IPS DF 19.7 (cell line): ENCODE data around the gene SUSD6.
"Not testable (repeated sequence)": the region's sequence is repeated elsewhere in the genome, so short reads cannot be mapped to it uniquely, and the experiment has no call there.

ENCODE experiments used
- DNase-seq: peaks from one replicate; pipeline ENCODE4 v3.0.0-alpha.2; 2013; ENCODE audit warnings: low read depth, low spot score

Gene SUSD6

DNA sequence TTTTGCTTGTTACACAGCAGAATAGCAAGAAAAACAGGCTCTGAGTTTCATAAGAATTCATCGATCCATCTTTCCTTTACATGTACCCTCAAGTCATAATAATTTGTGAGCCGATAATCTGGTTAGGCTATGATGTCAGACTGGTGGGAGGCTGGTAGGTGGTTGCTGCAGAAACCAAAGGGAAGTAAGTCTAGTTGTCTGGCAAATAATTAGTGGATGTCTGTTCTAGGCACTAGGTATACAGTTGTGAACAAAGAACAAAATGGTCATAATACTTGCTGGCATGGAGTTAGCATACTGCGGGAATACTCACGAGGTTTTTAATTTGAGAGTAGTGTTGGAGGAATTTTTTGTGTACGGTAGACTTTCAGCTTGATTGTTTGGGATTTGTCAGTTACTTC lies 8.8 kb downstream of the SUSD6 start:
- DNase-seq = no peak

DNA sequence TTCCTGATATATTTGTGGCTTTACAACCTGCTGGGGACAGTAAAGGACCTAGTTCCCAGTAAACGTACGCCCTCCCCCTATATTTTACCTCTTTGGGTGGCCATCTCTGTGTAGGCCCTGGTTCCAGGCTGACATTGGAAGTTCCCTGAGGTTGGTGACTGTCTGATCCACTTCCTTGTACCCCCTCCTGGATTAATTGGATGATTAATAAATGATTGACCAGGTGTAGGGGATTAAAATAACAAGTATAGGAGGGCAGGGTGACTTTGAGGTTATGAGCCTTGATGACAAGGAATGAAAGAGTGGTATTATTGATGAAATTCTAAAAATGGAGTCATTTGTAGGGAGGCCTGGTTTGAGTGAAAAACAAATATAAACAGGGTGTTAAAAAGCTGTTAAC lies 9.6 kb downstream of the SUSD6 start:
- DNase-seq = no peak

DNA sequence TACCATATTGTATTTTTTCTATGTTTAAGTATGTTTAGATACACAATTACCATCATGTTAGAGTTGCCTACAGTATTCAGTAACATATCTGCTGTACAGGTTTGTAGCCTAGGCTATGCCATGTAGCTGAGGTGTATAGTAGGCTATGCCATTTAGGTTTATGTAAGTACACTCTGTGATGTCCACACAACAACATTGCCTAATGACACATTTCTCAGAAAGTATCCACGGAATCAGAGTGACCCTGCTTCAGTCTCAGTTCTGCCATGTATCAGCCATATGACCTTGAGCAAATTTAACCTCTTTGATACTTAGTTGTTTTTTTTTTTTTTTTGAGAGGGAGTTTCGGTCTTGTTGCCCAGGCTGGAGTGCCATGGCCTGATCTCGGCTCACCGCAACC lies 12.7 kb downstream of the SUSD6 start:
- no peak for DNase-seq

DNA sequence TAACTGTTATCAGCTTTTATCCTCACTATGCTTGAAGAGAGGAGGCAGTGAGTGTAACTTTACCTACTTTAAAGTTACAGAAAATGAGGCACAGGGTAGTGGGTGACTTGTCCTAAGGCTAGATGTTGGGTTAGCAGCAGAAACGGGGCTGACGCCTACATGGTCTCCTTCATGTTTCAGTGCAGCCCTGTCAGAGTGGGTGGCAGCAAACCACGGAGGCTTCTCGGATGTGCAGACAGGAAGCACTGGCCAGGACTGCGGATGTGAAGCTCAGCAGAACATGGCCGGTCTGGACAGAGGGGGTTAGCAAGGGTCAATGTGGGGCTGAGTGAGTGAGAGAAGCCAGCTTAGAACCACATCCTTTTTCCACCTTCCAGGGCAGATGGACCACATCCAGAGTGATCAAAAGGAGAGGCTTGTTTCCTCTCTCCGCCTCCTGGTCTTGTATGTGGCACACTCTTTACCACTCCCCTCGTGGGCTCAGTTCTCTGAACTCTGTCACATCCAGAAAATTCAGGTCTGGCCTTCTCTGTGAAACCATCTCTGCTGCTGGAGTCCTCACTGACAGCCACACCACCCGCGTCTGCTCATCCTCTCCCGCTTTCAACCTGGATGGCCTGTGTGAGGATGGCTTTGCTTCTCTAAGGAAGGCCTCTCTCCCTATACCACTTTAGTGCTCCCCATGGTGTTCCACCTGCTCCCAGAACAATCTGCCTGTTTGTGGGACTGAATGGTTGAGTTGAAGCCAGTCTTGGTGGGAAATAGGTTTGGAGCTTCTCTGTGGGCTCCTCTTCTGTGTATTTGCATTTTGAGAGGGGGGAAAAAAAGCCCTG lies 14.1 kb downstream of the SUSD6 start:
- no peak for DNase-seq

DNA sequence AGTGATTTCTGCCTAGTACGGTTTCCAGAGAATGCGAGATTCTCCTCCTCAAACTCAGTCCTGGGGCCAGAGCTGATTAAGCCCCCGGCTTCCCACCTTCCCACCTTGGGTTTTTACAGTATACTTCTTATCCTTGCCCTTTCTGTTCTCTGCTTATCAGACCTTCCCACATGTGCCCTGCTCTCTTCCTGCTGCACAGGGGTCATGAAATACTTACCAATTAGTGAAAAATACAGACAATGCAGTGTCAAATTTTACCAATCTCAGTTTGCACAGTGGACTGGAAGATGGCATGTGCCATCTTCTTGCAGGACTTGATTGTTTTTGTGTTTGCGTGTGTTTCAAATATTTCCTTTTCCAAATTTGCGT lies 14.7 kb downstream of the SUSD6 start:
- no peak for DNase-seq

DNA sequence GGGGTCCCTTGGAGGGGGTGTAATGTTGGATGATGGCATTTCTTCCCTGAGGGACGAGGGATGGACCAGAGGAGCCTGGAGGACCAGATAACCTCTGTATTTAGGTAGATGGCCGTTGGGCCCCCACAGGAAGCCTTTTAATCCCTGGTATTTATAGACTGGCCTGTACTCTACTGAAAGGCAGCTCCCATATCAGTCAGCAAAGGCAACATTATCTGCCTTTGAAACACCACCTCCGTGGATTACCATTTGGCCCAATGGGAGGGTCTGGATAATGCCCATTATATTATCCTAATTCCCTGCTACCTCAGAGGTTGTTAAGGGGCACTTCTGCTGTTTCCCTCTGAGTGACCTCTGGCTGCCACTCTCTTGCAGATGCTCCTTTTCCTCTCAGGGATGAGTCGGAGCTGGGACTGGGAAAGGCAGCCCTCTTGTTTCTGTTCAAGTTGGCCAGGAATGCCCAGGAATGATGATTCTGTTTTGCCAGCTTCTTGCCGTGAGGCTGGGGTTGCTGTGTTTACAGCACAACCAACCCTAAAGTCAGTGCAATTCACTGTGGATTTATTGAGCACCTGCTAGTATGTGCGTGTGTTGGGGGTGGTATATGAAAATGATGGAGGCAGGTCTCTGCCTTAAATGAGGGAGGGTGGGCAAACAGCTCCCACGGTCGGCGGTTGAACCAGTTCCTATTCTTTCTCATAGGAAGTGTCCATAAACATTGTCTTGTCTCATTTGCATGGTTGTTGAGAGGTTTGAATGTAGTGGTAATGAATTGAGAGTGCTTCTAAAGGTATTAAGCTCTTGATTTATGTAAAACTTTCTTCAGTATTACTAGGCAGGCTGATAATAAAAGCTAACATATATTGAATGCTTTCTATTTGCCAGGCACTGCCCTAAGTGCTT lies 18.1 kb downstream of the SUSD6 start:
- DNase-seq = no peak

DNA sequence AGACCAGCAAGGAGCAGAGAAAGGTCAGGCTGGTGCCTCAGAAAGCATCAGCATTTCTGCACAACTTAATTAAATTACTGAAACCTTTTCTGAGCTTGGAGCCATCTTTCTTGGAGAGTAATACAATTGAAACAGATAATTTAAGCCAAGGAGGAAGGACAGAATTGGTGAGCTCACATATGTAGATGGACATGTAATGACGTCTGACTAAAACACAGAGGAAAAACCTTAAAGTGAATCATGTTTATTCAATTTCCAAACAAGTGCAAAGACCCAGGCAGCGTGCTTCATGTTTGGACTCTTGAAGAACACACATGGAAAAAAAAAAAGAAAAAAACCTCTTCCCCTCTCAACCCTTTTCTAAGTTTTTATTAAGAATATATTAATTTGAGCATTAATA lies 19.0 kb downstream of the SUSD6 start:
- no peak for DNase-seq

DNA sequence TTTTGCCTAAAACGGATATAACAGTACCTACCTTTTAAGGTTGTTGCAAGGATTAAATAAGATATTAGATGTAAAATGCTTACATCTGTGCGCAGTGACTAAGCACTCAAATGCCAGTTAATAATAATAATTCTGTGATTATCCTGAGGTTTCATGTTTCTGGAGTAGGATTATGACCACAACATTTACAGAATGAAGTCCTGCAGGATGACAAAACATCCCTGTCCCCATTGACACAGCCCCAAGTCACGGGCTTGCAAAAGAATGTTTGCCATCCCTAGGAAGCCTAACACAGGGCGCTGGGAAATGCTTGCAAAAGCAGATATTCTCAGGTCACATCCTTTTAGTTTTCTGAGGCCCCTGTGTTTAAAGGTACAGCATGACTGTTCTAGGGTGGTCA lies 20.1 kb downstream of the SUSD6 start:
- DNase-seq = no peak

DNA sequence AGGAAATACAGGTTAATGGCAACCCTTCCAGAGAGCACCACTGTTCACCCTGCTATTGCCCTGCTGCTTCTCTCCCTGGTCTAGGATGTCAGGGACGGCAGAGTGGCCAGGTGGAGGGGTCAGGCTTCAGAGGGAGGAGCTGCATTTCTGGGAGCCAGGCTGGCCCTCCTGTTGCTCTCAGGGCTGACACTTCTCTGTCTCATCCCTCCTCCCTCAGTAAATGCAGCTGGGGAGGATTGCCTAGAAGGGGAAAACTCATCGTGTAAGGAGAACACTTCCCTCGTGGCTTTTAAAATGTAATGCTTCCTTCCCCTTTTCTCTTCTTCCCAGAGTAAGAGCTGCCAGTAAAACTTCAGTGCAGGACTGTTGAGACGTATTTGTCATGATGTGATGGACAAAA lies 20.8 kb downstream of the SUSD6 start:
- no peak for DNase-seq

DNA sequence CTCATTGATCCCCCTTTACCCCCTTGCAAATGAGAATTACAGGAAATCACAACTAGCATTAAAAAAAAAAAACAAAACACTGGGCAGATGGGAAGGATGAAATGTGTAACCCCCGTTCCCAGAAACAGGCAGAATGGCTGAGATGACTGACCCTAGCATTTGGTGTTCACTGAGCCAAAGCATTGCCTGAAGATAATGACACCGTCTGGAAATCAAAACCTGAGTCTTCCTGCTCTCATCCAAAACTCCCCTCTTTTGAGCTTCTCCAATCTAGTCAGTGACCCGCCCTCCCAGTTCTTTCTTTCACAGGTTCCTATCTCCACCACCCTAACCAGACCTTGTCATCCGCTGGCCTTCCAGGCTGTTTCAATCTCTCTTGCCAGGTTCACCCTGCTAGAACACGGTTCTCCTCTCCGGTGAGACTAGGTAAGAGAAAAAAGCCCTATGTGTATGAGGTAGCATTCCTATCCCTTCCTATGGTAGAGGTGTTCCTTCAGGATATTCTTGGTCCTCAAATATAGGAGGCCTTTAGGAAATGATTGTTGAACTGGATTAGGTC lies 21.3 kb downstream of the SUSD6 start:
- no peak for DNase-seq

DNA sequence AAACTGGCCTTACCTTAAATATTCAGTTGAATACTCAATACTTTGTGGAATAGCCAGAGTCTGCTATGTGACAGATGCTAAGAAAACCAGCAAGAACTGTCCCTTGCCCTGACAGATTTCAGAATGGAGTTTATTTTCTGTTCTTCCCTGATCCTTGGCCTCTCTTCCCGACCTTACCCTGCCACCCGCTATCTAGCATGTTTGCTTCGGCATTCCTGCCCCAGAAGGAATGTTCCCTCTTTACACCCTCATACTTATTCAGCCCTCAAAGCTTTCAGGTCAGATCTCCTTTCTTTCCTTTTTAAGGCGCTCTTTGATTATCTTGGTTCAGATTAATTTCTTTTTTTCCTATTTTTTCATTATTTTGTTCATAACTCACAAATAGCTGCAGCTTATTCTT lies 21.8 kb downstream of the SUSD6 start:
- no peak for DNase-seq

DNA sequence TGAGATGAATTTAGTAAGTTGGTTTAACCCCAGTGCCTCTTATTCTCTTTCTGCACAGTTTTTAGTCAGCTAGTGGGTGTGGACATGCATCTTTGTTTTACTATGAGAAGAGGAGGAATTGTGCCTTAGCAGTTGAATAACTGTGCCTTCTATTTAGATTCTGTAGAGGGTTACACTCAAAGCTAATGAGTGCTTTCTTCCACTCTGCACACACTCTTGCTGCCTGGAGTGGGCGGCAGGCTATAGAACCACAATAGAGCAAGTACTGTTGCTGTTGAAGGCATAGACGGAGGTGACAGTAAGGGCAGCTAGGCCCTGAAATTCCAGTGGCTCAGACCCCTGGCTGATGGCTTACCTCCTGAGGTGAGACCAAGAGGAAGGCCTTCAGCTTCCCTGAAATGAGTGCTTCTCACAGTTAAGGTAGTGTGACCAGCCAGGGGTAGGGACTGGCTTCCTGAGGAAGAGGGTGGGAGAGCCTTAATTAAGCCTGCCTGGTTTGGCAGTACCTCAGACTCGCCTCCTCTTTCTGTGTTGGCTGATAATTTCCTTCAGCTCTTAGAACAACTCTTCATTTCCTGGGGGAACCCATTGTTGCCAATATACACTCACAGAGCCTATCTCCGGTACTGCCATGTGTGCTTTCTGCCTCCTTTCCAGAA lies 24.7 kb downstream of the SUSD6 start:
- DNase-seq = no peak

DNA sequence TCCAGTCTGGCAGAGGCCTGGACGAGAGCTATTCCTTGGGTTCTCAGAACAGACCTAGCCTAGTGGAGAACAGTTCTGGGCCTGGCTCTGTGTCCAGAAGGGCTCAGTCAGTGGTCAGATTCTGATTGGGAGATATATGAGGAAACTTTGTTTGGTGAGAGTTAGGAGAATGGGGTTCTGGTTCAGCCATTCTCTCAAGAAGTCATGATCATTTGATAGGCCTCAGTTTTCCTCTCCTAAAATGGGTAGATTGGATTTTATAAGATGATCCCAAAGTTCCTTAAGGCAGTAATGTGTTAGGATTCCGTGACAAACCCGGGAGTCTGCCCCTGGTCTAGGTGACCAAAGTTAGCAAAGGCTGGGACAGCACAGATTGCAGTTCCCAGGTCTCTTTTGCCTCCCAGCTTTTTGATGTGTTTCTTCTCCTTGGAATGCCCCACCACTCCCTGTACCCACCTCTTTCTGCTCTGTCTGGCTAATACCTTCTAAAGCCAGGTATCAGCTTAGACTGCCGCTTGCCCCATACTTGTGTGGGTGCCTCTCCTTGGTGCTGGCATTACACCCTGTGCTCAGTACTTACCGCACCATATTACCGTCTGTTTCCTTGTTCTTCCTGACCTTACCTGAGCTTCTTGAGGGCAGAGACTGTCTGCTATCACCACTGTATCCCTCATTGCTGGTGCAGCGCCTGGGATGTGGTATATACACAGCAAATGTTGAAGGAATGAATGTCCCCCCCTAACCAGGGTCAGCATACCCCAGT lies 25.5 kb downstream of the SUSD6 start:
- no peak for DNase-seq

DNA sequence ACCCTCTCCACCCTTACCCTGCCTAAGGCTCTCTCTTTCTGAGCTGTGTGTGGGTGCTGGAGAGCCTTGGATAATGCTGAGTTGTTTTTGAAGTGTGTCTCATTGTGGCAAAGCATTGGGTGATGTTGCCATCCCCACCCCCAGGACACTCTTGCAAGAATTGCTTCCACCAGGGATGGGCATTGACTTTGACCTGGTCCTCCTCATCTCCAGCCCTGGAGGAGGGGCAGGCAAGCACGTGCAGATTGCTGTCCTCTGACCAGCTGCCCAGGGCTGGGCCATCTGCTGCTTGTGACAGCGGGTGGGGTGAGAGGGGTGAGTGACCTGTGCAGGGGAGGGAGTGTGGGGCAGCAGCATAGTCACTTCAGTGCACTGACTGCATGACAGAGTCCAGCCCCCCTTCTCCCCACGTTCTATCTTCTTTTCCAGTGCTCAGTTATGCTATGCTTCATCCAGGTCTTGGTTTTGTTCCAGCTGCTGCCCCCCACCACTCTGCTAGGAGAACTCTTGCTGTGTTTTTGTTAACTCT lies 26.2 kb downstream of the SUSD6 start:
- DNase-seq = no peak

DNA sequence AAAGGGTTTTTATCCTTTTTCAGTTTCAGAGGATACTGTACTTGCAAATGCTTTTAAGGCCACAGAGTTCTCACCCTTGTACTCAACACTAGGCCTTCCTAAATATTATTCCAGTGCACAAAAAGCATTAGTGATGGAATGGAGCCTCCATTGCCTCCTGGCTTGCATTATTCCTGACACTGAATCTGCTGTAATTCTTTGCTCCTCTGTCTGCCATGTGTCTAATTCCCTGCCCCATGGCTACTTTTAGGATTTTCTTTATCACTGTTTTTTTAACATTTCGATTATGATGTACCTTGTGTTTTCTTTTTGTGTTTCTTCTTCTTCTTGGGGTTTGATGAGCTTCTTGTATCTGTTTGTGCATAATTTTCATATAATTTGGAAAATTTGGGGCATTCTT lies 29.5 kb downstream of the SUSD6 start:
- no peak for DNase-seq

DNA sequence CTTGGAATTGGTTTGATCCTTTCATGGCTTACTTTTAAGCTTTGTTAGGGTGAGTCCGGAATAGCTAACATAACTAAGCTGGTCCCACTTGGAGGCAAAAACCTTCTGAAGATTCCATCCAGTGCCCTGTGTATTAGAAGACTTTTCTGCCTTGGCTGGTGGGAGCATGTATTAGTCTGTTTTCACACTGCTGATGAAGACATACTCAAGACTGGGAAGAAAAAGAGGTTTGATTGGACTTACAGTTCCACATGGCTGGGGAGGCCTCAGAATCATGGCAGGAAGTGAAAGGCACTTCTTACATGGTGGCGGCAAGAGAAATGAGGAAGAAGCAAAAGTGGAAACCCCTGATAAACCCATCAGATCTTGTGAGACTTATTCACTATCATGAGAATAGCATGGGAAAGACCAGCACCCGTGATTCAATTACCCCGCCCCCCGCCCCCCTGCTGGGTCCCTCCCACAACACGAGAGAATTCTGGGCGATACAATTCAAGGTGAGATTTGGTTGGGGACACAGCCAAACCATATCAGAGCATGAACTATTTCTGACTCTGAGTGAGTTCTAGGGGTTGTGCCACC lies 30.9 kb downstream of the SUSD6 start:
- DNase-seq = not testable (repeated sequence)

DNA sequence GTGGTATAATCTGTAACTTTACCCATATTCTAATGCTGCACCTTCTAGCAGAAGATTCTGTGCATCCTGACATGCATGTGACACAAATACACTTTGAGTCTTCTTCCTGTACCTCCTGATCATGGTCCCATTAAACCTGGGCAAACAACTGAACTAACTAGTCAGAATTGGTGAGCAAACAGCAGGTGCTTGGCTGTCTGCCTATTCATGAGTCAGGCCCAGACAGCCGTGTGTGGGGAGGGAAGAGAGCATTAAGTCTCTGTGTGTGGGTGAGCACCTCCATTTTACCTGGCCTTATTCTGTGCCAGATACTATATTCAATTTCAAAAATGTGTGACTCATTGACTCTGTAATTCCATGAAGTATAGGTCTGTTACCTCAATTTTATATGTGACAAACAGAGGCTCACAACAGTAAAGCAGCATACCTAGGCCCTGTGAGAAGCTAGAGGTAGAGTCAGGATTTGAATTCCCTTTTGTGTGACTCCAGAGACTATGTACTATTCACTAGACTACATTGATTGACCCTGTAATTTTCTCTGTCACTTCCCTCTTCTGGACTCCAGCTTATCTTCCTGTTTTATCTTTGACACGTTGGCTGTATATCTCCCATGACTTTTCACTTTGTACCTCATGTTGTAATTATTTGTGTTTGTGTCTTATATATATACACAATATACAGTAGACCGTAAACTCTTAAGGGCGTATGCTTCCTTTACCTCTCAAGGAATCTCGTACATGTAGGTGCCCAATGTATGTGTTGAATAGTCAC lies 32.2 kb downstream of the SUSD6 start:
- DNase-seq = no peak

DNA sequence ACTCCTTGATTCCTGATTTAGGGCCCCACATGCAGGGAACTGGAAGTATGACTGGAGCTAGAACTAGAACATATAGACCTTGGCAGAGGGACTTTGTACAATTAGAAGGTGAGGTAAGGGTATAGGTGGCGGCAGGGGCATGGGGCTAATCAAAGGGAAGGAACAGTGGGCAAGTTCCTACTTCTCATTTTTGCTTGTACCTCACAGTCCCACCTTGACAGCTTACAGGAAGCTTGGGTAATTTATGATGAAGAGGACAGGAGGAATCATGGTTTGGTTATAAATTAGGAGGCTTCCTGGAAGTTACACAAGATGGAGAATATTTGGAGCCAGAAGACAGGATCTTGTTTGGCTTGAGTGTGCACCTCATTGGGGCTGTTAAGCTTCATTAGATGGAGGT lies 33.4 kb downstream of the SUSD6 start:
- no peak for DNase-seq

DNA sequence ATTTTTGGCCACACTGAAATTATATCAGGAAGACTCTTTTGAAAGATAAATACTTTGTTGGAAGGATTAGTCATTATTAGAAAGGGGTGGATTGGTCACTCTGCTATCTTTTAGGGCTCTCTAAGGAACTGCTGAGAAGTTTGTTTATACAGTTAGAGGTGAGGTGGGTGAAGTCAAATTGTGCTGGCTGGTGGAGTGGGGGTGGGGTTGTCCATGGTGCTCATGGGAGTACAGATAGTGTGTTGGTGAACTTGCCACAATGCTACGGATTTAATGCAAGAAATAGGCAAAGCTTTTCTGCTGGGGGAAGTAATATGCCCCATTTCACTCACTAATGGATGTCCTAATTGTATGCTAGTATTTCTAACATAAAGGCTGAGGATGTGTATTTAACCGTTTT lies 35.8 kb downstream of the SUSD6 start:
- no peak for DNase-seq

DNA sequence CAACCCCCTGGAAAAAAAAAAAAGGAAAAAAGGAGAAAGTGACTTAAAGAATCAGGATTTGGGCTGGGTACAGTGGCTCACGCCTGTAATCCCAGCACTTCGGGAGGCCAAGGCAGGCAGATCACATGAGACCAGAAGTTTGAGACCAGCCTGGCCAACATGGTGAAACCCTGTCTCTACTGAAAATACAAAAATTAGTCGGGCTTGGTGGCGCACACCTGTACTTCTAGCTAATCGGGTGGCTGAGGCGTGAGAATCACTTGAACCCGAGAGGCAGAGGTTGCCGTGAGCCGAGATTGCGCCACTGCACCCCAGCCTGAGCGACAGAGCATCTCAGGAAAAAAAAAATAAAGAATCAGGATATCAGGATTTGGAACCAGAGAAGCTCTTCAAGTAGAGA lies 36.2 kb downstream of the SUSD6 start:
- not testable (repeated sequence) for DNase-seq
